ENCODE measurements around the gene DMRTB1.
"Not testable (repeated sequence)": the region's sequence is repeated elsewhere in the genome, so short reads cannot be mapped to it uniquely, and the experiment has no call there.

The DMRTB1 gene

DNA sequence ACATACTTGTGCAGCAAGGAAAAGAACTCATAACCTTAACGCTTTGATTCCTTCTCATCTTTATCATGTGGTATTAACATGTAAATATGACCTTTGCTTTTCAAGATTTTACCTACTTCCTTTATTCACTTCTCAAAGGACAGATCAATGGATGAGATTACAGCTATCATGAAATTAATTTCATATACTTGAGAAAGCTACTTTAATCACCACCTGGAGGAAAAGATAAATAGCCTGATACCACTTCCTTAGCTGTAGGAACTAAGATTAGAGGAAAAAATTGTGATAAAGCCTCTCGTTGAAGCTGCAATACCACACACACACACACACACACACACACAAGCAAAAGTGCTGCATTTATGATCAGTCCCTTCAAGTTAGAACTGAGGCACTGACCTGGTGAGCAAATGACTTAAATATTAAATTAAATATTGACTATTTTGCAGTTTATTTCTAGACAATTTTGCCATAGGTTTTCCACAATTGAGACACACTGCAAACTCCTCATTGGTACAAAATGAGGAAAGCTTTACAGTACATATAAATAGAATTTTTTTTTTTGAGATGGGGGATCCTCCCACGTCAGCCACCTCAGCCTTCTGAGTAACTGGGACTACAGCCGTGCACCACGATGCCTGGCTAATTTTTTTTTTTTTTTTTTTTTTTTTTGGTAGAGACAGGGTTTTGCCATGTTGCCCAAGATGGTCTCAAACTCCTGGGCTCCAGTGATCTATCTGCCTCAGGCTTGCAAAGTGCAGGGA lies 27.2 kb upstream of the DMRTB1 start:
- in situ Hi-C loops (cut with HindIII; ENCODE audit: low pct_ligation_motif_present, low pct_unique_long_range_greater_than_20kb, low sequenced_read_pairs) = no loop called here
- DNase-seq = no peak

DNA sequence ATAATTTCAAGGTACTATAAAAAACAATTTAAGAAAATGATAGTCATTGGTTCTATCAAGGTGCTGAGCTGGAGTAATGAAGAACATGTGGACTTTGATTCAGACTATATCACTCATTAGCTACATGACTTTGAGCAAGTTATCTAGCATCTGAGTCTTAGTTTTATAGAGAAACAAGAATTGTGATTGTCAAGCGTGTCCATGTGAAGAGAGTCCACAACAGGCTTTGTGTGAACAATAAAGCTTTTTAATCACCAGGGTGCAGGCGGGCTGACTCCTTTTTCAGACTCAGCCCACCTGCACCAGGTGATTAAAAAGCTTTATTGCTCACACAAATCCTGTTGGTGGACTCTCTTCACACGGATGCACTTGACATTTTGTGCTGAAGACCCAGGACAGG lies 26.6 kb upstream of the DMRTB1 start:
- in situ Hi-C loops (cut with HindIII; ENCODE audit: low pct_ligation_motif_present, low pct_unique_long_range_greater_than_20kb, low sequenced_read_pairs) = no loop called here
- DNase-seq = no peak

- DNase-seq; in situ Hi-C loops (cut with HindIII; ENCODE audit: low pct_ligation_motif_present, low pct_unique_long_range_greater_than_20kb, low sequenced_read_pairs): not testable (repeated sequence)
Observed at GRCh38 chr1:53434405-53435007, 24.7 kb upstream of the DMRTB1 start.

DNA sequence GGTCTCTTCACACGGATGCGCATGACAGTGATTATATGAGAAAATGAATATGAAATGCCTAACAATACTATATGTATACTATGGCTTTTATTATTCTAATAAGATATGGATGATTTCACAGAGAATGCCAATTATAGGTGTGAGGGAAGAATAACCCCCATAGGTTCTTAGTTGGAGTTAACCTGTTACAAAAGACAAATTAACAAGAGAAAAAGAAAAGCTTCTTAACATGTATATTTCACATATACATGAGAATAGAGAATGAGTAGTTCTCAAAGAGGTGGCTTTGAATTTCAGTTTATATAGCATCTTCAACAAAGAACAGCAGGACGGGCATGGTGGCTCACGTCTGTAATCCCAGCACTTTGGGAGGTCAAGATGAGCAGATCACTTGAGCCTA lies 24.0 kb upstream of the DMRTB1 start:
- in situ Hi-C loops (cut with HindIII; ENCODE audit: low pct_ligation_motif_present, low pct_unique_long_range_greater_than_20kb, low sequenced_read_pairs) = no loop called here

DNA sequence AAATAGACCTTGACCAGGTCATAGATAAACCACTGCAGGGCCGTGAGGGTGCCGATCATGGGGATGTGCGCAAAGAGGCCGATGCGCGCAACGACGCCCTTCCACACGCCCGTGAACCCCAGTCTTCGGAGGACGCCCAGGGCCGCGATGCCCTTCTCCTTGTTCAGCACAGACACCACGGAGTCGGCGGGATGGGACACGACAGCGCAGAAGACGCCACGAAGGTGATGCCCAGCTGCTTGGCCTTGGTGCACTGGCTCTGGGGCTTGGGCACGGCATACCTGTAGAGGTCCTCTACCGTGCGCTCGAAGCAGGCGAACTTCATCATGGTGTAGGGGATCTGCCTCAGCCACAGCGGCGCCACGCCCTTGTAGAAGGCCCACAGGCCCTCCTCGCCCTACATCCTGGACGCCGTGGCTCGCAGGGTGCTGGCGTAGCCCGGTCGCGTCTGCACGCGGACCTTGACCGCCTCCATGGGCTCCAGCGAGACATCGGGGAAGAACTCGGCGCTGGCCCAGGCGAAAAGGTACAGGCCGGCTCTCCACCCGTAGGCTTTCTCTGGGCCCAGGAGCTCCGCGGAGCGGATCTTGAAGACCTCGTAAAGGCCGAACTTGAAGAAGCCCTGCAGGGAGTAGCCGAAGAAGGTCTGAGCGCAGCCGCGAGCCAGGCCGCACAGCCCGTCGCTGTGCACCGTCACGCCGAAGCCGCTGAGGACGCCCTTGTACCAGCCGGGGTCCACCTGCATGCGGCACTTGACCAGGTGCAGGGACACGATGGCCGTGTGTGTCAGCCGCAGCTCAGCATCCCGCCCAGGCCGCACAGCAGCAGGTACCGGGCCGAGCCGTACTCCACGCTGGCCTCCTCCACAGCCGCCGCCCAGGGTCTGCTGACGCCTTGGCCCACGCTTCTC lies 20.5 kb upstream of the DMRTB1 start:
- in situ Hi-C loops (cut with HindIII; ENCODE audit: low pct_ligation_motif_present, low pct_unique_long_range_greater_than_20kb, low sequenced_read_pairs) = no loop called here
- no peak for DNase-seq

More for the DNA sequence above, 24.0 kb upstream of the DMRTB1 start:
- DNase-seq = no peak

GRCh38 chr1:53439337-53440207 lies 19.6 kb upstream of the DMRTB1 start:
- no peak for DNase-seq

DNA sequence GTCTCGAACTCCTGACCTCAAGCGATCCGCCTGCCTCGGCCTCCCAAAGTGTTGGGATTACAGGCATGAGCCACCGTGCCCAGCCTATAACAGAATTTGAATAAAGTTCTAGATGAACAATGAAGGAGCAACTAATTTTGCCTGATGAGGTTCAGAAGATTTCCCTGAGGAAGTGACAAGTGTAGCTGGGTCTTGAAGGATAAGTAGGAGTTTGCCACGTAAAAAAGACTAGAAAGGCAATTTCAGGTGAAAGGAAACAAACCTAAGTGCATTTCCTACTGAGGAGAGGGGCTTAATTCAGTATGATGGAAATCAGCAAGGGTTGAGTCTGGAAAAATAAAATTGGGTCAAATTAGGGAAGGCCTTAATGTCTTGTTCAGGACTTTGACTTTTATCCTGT lies 18.6 kb upstream of the DMRTB1 start:
- in situ Hi-C loops (cut with HindIII; ENCODE audit: low pct_ligation_motif_present, low pct_unique_long_range_greater_than_20kb, low sequenced_read_pairs) = no loop called here
- DNase-seq = no peak

More at GRCh38 chr1:53439337-53440207, 19.6 kb upstream of the DMRTB1 start:
- in situ Hi-C loops (cut with HindIII; ENCODE audit: low pct_ligation_motif_present, low pct_unique_long_range_greater_than_20kb, low sequenced_read_pairs) = no loop called here

- DNase-seq = no peak
Observed at GRCh38 chr1:53442299-53442698, 16.9 kb upstream of the DMRTB1 start.

GRCh38 chr1:53446051-53446450 lies 13.1 kb upstream of the DMRTB1 start:
- DNase-seq = no peak
- in situ Hi-C loops (cut with HindIII; ENCODE audit: low pct_ligation_motif_present, low pct_unique_long_range_greater_than_20kb, low sequenced_read_pairs) = no loop called here

More at GRCh38 chr1:53442299-53442698, 16.9 kb upstream of the DMRTB1 start:
- in situ Hi-C loops (cut with HindIII; ENCODE audit: low pct_ligation_motif_present, low pct_unique_long_range_greater_than_20kb, low sequenced_read_pairs) = no loop called here

GRCh38 chr1:53447413-53447812 lies 11.8 kb upstream of the DMRTB1 start:
- in situ Hi-C loops (cut with HindIII; ENCODE audit: low pct_ligation_motif_present, low pct_unique_long_range_greater_than_20kb, low sequenced_read_pairs) = no loop called here
- DNase-seq = no peak

DNA sequence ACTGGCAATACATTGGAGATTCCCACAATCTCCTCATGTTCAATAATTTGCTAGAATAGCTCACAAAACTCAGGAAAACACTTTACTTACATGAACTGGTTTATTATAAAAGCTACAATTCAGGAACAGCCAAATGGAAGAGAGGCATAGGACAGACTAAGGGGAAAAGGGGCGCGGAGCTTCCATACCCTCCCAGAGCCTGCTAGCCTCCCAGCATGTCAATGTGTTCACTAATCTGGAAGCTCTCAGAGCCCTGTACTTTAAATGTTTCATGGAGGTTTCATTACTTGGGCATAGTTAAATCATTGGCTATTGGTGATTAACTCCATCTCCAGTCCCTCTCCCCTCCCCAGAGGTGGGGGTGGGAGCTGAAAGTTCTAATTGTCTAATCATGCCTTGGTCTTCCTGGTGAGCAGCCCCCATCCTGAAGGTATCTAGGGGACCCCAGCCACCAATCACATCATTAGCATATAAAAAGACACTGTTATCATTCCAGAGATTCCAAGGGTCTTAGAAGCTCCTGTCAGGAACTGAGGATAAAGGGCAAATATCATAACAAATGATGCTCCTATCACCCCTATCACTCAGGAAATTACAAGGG lies 10.9 kb upstream of the DMRTB1 start:
- DNase-seq = peak; percentile 42

DNA sequence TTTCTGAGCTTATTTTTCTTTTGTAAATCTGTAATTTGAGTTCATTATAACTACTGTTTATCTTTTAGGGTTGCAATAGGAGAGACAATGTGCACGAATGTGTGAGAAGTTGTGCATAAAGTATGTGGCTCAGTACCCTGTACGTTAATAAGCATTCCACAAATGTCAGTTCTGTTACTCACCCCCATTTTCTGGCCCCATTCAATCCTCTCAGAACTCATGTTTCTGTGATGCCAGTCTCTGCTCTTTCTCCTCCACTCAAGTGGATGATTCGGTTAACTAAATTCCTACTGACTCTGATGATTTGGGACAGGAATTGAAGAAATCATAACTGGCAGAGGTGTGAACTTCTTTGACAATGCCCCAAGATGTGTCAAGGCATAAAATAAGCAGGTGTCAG lies 10.2 kb upstream of the DMRTB1 start:
- peak; percentile 86 for DNase-seq
- in situ Hi-C loops (cut with HindIII; ENCODE audit: low pct_ligation_motif_present, low pct_unique_long_range_greater_than_20kb, low sequenced_read_pairs) = no loop called here

More for the DNA sequence above, 10.9 kb upstream of the DMRTB1 start:
- in situ Hi-C loops (cut with HindIII; ENCODE audit: low pct_ligation_motif_present, low pct_unique_long_range_greater_than_20kb, low sequenced_read_pairs) = no loop called here

DNA sequence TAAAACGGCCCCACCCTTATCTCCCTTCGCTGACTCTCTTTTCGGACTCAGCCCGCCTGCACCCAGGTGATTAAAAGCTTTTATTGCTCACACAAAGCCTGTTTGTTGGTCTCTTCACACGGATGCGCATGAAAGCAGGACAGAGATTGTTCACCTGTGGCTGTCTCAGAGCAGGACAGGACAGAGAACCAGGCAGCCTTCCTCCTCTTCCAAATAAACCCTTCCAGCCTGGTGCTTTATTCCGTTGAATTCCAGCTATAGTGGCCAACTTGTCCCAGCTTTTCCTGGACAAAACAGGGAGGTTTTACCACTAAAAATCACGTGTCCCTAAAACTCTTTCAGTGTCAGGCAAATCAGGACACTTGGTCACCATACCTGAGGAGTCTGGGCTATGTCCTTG lies 9.5 kb upstream of the DMRTB1 start:
- DNase-seq = no peak
- in situ Hi-C loops (cut with HindIII; ENCODE audit: low pct_ligation_motif_present, low pct_unique_long_range_greater_than_20kb, low sequenced_read_pairs) = loop anchor here (25.0 kb wide), 1 partner anchor 313 kb away; no protein-coding TSS in a partner anchor

- peak; percentile 19 for DNase-seq
Observed at GRCh38 chr1:53450225-53450624, 9.0 kb upstream of the DMRTB1 start.

GRCh38 chr1:53454019-53454418 lies 5.2 kb upstream of the DMRTB1 start:
- no peak for DNase-seq
- in situ Hi-C loops (cut with HindIII; ENCODE audit: low pct_ligation_motif_present, low pct_unique_long_range_greater_than_20kb, low sequenced_read_pairs) = loop anchor here (25.0 kb wide), 1 partner anchor 308 kb away; no protein-coding TSS in a partner anchor

More at GRCh38 chr1:53450225-53450624, 9.0 kb upstream of the DMRTB1 start:
- in situ Hi-C loops (cut with HindIII; ENCODE audit: low pct_ligation_motif_present, low pct_unique_long_range_greater_than_20kb, low sequenced_read_pairs) = loop anchor here (25.0 kb wide), 1 partner anchor 312 kb away; no protein-coding TSS in a partner anchor

- in situ Hi-C loops (cut with HindIII; ENCODE audit: low pct_ligation_motif_present, low pct_unique_long_range_greater_than_20kb, low sequenced_read_pairs) = loop anchor here (25.0 kb wide), 1 partner anchor 307 kb away; no protein-coding TSS in a partner anchor
- DNase-seq = no peak
Observed at GRCh38 chr1:53455364-53455991, 3.7 kb upstream of the DMRTB1 start.

GRCh38 chr1:53458634-53459033 lies 565 bp upstream of the DMRTB1 start:
- in situ Hi-C loops (cut with HindIII; ENCODE audit: low pct_ligation_motif_present, low pct_unique_long_range_greater_than_20kb, low sequenced_read_pairs) = loop anchor here (25.0 kb wide), 1 partner anchor 304 kb away; no protein-coding TSS in a partner anchor
- no peak for DNase-seq
